ENCODE measurements around the gene BLM. TPM values are rescaled to one million over a fixed set of nuclear protein-coding genes. Genes with fewer than 3 reads are reported as not detected.

Gene BLM
- total RNA-seq, 2 donors from 2014 or later: 29.6 to 34.9 TPM

GRCh38 chr15:90762109-90762508, 45.0 kb downstream of the BLM start:
- peaks cover 34% of the 10 kb centered on the region for H3K36me3 ChIP-seq (ENCODE audit: control insufficient read depth, insufficient read depth, low read length)
- H3K4me3 Mint-ChIP-seq: no peak overlapping the region
- H3K27ac ChIP-seq (ENCODE audit: low read depth, low read length): no peak overlapping the region
- no peaks in the 10 kb centered on the region for H3K9me3 ChIP-seq (ENCODE audit: control insufficient read depth, low read length)
- peaks cover 16% of the 10 kb centered on the region for H3K36me3 Mint-ChIP-seq (ENCODE audit: low read depth)
- H3K9ac ChIP-seq (ENCODE audit: extremely low read depth, low read length, poor library complexity, severe bottlenecking): no peak overlapping the region
- no peak for TF ChIP-seq CTCF (conservative IDR thresholded peaks at IDR 0.05)
- H3K9me3 Mint-ChIP-seq: no peaks in the 10 kb centered on the region
- H3K27ac Mint-ChIP-seq: peak overlapping the region; percentile 22
- H3K27me3 ChIP-seq (ENCODE audit: control insufficient read depth, insufficient read depth, low read length, poor library complexity, severe bottlenecking): no peaks in the 10 kb centered on the region
- no peaks in the 10 kb centered on the region for H3K27me3 Mint-ChIP-seq (ENCODE audit: insufficient read depth)
- H3K4me3 ChIP-seq (ENCODE audit: low read length): no peak overlapping the region
- 86 to 87% methylated on average over 4 to 6 of the region's 6 CpGs for WGBS, 2 experiments (ENCODE audit: insufficient coverage in 1 of 2, insufficient read length in 1 of 2)
- H3K4me1 ChIP-seq (ENCODE audit: control insufficient read depth, insufficient read depth, low read length): peaks cover 3% of the 10 kb centered on the region
- DNase-seq: peak; percentile 49
- H3K4me1 Mint-ChIP-seq: peaks cover 28% of the 10 kb centered on the region

- Histone ChIP-seq H3K27ac (ENCODE audit: low read depth, low read length) (no peak overlapping the region), H3K9me3 (ENCODE audit: control insufficient read depth, low read length) (no peaks in the 10 kb centered on the region), H3K27me3 (ENCODE audit: control insufficient read depth, insufficient read depth, low read length, poor library complexity, severe bottlenecking) (no peaks in the 10 kb centered on the region), H3K9ac (ENCODE audit: extremely low read depth, low read length, poor library complexity, severe bottlenecking) (no peak overlapping the region), H3K4me1 (ENCODE audit: control insufficient read depth, insufficient read depth, low read length) (peaks cover 3% of the 10 kb centered on the region), H3K4me3 (ENCODE audit: low read length) (no peak overlapping the region), H3K36me3 (ENCODE audit: control insufficient read depth, insufficient read depth, low read length) (peaks cover 40% of the 10 kb centered on the region)
- peaks cover 22% of the 10 kb centered on the region for H3K4me1 Mint-ChIP-seq
- H3K9me3 Mint-ChIP-seq: no peaks in the 10 kb centered on the region
- no peak overlapping the region for H3K4me3 Mint-ChIP-seq
- no peak for DNase-seq
- TF ChIP-seq CTCF (conservative IDR thresholded peaks at IDR 0.05): no peak
- 92 to 96% methylated on average over 4 of the region's 4 CpGs for WGBS, 2 experiments (ENCODE audit: insufficient coverage in 1 of 2, insufficient read length in 1 of 2)
- H3K27me3 Mint-ChIP-seq (ENCODE audit: insufficient read depth): no peaks in the 10 kb centered on the region
- H3K27ac Mint-ChIP-seq: no peak overlapping the region
- H3K36me3 Mint-ChIP-seq (ENCODE audit: low read depth): peaks cover 14% of the 10 kb centered on the region
Observed at GRCh38 chr15:90763366-90764099, 46.4 kb downstream of the BLM start.

- H3K27me3 ChIP-seq (ENCODE audit: control insufficient read depth, insufficient read depth, low read length, poor library complexity, severe bottlenecking): no peaks in the 10 kb centered on the region
- no peaks in the 10 kb centered on the region for H3K4me1 ChIP-seq (ENCODE audit: control insufficient read depth, insufficient read depth, low read length)
- H3K36me3 ChIP-seq (ENCODE audit: control insufficient read depth, insufficient read depth, low read length): peaks cover 43% of the 10 kb centered on the region
- H3K9me3 Mint-ChIP-seq: no peaks in the 10 kb centered on the region
- no peak for DNase-seq
- no peak overlapping the region for H3K27ac Mint-ChIP-seq
- TF ChIP-seq CTCF (conservative IDR thresholded peaks at IDR 0.05): no peak
- H3K4me3 ChIP-seq (ENCODE audit: low read length): no peak overlapping the region
- H3K4me3 Mint-ChIP-seq: no peak overlapping the region
- no peaks in the 10 kb centered on the region for H3K27me3 Mint-ChIP-seq (ENCODE audit: insufficient read depth)
- 95% methylated on average over 2 of the region's 2 CpGs; no CpG with 5 or more reads in 1 of the 2 experiments for WGBS, 2 experiments (ENCODE audit: insufficient coverage in 1 of 2, insufficient read length in 1 of 2)
- peaks cover 24% of the 10 kb centered on the region for H3K36me3 Mint-ChIP-seq (ENCODE audit: low read depth)
- peaks cover 20% of the 10 kb centered on the region for H3K4me1 Mint-ChIP-seq
- no peak overlapping the region for H3K27ac ChIP-seq (ENCODE audit: low read depth, low read length)
- no peak overlapping the region for H3K9ac ChIP-seq (ENCODE audit: extremely low read depth, low read length, poor library complexity, severe bottlenecking)
- H3K9me3 ChIP-seq (ENCODE audit: control insufficient read depth, low read length): no peaks in the 10 kb centered on the region
Observed at GRCh38 chr15:90765531-90765930, 48.4 kb downstream of the BLM start.

All from endodermal cell (in vitro differentiated cells).